Gastrocnemius medialis (tissue), 4 donors: ENCODE results near the gene PYGL.

Source experiments
- CTCF ChIP-seq, 5 experiments: fragments of 450-650 bp in 3 of 5; fragments of 200-600 bp in 2 of 5; sonication (generic) in 2 of 5; IDR thresholded peaks in 4 of 5; conservative IDR thresholded peaks in 1 of 5; 1 replicate in 4 of 5; 2 replicates in 1 of 5; pipeline ENCODE4 v1.5.1; 2016 to 2019; ENCODE audit warnings: antibody characterized with exemption in 5 of 5, mild to moderate bottlenecking in 3 of 5, moderate library complexity in 3 of 5
- POLR2A ChIP-seq, 2 donors: fragments of 450-650 bp; IDR thresholded peaks; one replicate each; pipeline ENCODE4 v1.6.1; 2017; ENCODE audit warnings: antibody characterized with exemption in 2 of 2, mild to moderate bottlenecking in 2 of 2, moderate library complexity in 2 of 2

DNA sequence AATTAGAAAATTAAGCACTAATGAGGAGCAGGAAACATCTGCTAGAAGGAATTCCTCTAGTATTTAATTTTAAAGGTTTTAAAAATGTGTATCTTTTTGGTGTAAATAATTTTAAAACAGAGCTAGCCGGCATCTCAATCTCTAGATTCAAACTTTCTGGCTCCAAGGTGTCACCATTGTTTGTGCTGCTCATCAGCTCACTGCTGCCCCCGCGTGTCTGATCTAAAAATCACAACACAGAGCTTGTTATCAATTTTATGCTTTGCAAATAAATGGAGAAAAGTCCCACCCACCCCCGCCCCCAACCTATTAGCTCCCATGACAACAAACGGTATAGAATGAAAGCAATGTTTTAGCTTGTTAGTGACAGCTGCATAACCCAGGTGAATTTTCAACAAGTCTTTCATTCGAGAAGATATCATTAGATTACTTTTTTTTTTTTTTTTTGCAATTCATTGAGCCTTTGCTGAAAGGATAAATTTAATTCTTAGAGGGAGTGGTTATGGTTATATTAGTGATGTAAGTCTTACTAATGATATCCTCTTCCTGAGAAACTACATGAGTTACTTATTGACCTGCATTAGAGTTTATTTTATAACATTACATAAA is 83.7 kb downstream of the PYGL start:
- TF ChIP-seq CTCF (IDR thresholded peaks at IDR 0.05 in 4 of 5, conservative IDR thresholded peaks at IDR 0.05 in 1 of 5): peak; percentile 38 to 84 (median 50)
- no peak for TF ChIP-seq POLR2A (IDR thresholded peaks at IDR 0.05)
